Adipose tissue (tissue), 3 donors: ENCODE data around the gene TBL3. TPM values are rescaled to one million over a fixed set of nuclear protein-coding genes. Genes with fewer than 3 reads are reported as not detected.
"Not testable (repeated sequence)": the region's sequence is repeated elsewhere in the genome, so short reads cannot be mapped to it uniquely, and the experiment has no call there.

Experiments
- H3K27ac ChIP-seq: one replicate; pipeline ENCODE4 v1.5.1; 2013; ENCODE audit warnings: low read depth, low read length
- WGBS, 3 donors: extraction: QIAGEN DNeasy Blood & Tissue Kit; methylation state at CpG; one replicate each; pipeline ENCODE4 v1.1.7; 2013; 5-methylcytosine and 5-hydroxymethylcytosine counted together
- polyA plus RNA-seq, 3 donors: library from polyadenylated mRNA; stranded (reverse); fragments of 200-250 nt; gene quantifications; one replicate each; pipeline ENCODE4 v1.2.3, GENCODE V29; 2013
- donor health status: healthy with polysubstance abuse.
- donor health status: Bipolar disorder and iron deficiency.
- donor health status: healthy.

The TBL3 gene
- polyA plus RNA-seq, 3 donors = 30.5 to 41.8 (median 41.6) TPM

DNA sequence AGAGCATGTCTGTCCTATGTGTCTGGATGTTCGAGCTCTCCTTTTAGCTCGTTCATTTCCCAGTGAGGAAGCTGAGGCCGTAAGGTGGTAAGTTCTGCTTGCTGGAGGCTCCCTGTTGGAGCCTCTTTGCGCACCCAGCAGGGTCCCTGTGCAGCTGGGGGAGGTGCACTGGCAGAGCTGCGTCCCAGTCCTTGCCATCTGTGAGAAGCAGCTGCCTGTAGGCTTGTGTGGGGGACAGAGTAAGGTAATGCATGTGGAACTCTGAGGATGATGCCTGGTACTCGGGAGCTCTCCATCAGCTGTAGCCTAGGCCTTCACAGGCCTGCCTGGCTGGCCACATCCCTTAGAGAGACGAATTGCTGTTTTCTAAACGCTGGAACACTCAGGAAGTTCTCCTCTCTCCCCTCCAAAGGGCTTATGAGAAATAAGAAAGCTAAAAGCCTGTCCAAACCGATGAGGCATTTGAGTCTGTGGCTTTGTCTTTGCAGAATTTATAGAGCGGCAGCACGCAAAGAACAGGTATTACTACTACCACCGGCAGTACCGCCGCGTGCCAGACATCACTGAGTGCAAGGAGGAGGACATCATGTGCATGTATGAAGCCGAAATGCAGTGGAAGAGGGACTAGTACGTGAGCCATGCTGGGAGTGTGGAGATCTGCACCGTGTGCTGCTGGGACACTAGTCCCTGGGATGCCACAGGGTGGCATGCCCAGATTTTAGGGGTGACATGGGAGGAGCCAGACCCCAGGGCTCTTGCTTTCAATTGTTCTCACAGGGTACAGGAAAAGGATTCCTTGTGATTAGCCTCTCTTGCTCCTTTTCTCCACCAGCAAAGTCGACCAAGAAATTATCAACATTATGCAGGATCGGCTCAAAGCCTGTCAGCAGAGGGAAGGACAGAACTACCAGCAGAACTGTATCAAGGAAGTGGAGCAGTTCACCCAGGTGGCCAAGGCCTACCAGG, 10.9 kb upstream of the TBL3 start:
- no peak overlapping the region for H3K27ac ChIP-seq
- 48 to 55% (median 54%) methylated on average over 20 of the region's 20 CpGs for WGBS, 3 donors

DNA sequence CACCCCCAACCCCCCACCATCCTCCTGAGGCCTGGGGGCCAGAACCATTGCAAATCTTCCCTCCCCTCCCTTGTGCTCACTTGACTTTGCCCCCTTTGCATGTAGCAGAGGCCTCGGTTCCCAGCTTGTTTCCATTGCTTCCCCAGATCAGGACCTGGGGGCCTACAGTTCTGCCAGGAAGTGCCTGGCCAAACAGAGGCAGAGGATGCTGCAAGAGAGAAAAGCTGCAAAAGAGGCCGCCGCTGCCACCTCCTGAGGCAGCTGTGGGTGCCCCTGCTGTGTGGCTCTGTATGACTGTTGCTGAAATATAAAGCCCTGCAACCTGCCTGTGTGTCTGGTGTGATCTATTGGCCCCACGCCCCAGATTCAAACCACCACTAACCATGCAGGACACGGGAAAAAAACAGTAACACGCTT, 10.2 kb upstream of the TBL3 start:
- no peak overlapping the region for H3K27ac ChIP-seq
- WGBS, 3 donors = 56 to 66% (median 57%) methylated on average over 6 of the region's 6 CpGs

DNA sequence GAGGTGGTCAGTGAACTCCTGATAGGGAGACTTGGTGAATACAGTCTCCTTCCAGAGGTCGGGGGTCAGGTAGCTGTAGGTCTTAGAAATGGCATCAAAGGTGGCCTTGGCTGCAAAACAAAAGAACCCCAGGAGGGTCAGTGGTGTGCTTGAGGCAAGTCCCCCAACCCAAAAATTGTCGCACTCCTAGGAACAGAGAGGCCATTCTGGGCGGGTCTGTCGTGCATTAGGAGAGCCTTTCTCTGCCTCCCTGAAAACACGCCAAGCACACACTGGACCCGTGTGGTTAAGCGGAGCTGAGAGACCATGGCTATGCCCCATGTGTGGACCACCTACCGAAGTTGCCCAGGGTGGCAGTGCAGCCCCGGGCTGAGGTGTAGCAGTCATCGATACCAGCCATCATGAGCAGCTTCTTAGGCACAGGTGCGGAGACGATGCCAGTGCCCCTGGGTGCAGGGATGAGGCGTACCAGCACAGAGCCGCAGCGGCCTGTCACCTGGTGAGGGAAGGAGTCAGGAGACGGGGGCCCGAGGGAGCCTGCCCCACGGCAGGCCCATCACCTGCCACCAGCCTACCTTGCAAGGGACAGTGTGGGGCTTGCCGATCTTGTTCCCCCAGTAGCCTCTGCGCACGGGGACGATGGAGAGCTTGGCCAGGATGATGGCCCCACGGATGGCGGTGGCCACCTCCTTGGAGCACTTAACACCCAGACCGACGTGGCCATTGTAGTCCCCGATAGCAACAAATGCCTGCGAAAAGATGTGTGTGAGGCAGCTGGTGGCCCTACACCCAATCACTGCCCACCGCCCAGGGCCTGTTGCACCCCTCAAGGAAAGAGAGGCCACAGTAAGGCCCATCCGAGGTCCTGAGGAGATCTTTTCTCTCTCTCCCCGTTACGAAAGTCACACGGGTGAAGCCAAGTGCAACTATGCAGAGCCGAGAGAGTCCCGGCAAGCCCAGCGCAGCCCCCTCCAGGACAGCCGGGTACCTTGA, 9.4 kb upstream of the TBL3 start:
- H3K27ac ChIP-seq = not testable (repeated sequence)
- 77 to 90% (median 85%) methylated on average over 32 to 37 of the region's 37 CpGs for WGBS, 3 donors

DNA sequence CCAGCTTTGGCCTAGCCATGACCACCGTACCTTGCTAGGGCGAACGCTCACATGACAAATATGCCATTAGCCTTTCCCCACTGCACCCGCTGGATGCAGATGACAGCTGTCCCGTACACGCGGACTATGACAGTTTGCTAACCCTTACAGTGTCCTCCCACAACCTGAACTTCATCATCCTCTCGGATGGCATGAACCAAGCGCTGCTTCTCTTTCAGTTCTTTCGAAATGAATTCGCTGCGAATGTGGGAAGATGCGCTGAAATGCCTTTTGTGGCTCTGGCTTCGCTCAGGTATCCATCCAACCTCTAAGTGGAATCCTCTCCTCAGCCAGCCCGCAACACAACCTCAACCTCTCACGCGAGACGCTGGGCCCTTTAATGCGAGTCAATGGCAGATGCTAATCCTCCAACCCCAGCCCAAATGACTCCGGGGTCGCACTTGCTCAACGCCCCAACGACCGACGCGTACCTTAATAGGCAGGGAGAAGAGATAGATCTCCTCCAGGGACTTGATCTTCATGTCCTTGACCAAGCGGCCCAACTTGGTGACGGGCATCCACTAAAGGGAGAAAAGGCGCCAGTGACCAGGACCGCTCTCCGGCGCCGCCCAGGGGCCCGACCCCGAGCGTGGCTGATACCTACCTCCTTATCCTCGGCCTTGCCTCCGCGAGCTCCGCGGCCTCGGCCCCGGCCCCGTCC, 7.9 kb upstream of the TBL3 start:
- 7 to 11% (median 10%) methylated on average over 36 to 44 of the region's 44 CpGs for WGBS, 3 donors

DNA sequence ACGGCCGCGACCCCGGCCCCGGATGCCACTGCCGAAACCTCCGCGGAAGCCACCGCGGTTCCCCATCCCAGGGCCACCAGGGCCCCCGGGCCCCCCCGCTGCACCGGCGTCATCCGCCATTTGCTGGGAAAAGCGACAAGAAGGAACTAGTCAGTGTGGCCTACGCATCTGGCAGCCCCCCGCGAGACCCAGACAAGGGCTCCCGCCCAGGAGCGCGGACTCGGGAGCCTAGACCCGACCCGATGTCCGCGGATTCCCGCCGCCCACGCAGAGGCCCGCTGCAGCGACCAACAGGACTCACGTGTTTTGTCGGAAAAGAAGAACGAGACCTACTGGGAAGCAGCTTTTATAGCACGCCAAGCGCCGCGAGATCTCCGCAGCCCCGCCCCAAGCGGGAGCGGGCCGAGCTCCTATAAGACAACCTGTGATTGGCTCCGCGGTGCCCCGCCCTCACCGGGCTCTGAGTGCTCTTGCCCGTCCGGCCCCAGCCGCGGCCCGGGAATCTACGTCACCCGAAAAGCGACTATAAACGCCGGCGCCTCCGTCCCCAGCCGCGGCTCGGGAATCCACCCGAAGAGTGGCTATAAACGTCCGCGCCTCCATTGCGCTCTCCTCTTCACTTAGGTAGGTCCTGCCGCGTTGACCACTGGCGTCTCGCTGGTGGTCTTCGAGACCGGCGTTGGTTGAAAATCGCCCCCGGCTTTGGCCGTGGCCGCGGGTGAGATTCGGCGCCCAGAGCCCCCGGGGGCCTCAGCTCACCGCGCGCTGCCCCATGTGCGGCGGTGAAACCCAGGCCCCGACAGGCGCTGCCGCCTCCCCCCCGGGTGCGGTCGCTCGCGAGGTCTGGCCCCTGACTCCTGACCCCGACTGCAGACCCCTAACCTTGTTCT, 7.1 kb upstream of the TBL3 start, which contains the start of gene RPS2:
TSS of gene RPS2 (minus strand) at position 321 of the 890 bp plus-strand sequence. CDS start at position 120, 201 bp downstream.
- 0 to 2% (median 1%) methylated on average over 88 to 94 of the region's 97 CpGs for WGBS, 3 donors
- peak within 1 kb of the TSS; percentile 30 for H3K27ac ChIP-seq

More for the DNA sequence above, 7.9 kb upstream of the TBL3 start:
- H3K27ac ChIP-seq = no peak overlapping the region

DNA sequence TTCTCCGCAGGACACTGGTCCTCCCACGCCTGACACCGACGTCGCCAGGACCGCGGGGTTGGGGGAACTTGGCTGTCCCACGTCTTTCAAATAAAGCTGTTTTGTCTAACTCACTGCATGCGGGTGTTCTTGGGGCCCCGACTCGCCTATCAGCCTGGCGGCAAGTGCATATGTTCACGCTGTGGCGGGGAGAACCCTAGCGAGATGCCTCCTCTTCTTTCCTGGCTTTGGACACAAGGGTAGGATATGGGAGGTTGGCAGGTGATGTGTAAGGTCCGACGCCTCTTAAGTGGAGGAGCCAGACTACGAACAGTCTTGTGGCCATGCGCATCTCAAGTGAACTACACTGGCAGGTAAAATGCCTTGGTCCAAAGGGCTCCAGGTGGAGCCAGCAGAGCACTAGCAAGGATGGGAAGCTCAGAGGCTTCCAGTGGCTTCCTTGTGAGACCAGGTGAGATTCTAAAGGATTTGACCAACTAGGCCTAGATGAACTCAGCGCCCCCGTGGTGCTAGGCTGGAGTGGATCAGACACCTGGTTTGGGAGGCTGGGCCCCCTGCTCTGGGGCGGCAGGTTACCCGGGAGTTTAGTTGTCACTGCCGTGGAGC, 6.4 kb upstream of the TBL3 start:
- 15 to 24% (median 22%) methylated on average over 24 of the region's 24 CpGs for WGBS, 3 donors

DNA sequence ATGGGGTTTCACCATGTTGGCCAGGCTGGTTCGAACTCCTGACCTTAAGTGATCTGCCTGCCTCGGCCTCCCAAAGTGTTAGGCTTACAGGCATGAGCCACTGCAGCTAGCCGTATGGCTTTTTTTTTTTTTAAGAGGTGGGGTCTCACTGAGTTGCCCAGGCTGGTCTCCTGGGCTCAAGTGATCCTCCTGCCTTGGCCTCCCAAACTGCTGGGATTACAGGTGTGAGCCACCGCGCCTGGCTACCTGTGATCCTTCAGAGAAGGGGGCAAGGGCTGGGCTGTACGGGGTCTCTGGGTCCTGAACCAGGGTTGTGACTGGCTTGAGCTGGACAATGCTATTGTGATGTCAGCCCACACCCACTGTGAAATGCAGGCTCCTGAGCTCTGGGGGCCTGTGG, 5.4 kb upstream of the TBL3 start, which contains the start of gene RNF151:
TSS of gene RNF151 (plus strand) at position 397 of the 400 bp plus-strand sequence. CDS start 26 bp downstream, outside the sequence.
- no peak within 1 kb of the TSS for H3K27ac ChIP-seq
- WGBS, 3 donors = 98% methylated on average over 6 of the region's 6 CpGs

More for the DNA sequence above, 6.4 kb upstream of the TBL3 start:
- H3K27ac ChIP-seq = peak overlapping the region; percentile 30

DNA sequence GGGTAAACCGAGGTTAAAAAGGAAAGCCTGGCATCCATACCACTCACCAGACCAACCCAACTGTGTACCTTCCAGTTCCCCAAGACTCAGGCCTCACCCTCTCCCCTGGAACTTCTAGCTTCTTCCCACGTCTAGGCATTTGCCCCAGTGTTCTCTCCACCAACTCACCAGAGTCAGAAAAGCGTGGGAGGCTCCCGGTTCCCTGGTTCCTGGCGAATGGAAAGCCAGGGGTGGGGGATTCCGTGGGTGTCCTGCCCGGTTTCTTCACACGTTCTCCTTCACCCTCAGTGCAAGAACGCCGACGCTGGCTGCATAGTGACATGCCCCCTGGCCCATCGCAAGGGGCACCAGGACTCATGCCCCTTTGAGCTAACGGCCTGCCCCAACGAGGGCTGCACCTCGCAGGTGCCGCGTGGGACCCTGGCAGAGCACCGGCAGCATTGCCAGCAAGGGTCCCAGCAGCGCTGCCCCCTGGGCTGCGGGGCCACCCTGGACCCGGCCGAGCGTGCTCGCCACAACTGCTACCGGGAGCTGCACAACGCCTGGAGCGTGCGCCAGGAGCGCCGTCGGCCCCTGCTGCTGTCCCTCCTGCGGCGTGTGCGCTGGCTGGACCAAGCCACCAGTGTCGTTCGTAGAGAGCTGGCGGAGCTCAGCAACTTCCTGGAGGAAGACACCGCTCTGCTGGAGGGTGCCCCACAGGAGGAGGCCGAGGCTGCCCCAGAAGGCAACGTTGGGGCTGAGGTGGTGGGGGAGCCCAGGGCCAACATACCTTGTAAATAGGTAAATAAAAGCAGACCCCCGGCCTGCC, 3.5 kb upstream of the TBL3 start:
- 87 to 89% (median 89%) methylated on average over 40 to 41 of the region's 41 CpGs for WGBS, 3 donors
- H3K27ac ChIP-seq = no peak overlapping the region

DNA sequence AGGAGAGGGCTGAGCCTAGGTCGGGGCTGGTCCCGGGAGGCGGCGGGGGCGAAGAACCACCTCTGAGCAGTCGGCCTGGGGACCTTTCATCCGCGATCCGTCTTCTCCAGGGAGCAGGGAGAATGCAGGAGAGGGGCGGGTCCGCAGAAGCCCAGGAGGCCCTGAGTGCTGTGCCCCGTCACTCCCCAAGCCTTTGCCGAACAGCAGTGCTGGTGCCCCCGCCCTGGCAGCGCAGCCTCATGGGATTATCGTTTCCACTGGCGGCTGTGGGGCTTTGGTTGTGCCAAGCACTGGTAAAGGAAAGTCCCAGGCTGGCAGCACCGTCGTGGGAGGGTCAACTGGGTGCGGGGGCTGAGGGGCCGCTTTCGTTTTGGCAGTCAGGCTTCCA, 631 bp downstream of the TBL3 start:
- no peak overlapping the region for H3K27ac ChIP-seq
- WGBS, 3 donors = 1 to 3% (median 2%) methylated on average over 19 to 22 of the region's 22 CpGs

DNA sequence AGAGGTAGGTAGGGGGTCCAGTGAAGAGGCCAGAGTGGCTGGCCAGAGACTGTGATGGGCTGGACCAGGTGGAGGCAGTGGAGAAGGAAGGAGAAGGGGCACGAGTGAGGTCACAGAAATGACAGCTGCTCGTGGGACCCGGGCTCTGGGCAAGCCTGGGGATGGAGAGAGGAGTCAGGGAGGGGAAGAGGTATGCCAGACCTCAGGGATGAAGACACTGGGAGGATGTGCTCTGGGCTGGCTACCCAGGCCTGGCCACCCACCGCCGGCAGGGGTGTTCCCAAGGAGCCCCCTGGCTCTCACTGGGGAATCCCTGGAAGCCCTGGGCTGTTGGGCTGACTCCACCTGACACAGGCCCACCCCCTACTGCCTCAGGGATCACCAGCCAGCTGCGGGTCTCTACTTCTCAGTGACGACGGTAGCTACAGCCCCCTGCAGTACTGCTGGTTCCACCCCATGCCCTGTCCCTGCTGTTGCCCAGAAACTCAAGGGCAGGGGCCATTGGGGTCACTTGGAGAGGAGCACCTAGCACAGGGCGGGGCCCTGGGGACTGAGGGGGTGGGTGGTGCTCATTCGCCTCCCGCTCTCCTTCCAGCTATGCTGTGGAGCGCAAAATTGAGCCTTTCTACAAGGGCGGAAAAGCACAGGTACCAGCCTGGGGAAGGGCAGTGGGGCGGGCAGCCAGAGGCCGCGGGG, 1.8 kb downstream of the TBL3 start:
- H3K27ac ChIP-seq = no peak overlapping the region
- WGBS, 3 donors = 91 to 93% (median 93%) methylated on average over 16 of the region's 16 CpGs

DNA sequence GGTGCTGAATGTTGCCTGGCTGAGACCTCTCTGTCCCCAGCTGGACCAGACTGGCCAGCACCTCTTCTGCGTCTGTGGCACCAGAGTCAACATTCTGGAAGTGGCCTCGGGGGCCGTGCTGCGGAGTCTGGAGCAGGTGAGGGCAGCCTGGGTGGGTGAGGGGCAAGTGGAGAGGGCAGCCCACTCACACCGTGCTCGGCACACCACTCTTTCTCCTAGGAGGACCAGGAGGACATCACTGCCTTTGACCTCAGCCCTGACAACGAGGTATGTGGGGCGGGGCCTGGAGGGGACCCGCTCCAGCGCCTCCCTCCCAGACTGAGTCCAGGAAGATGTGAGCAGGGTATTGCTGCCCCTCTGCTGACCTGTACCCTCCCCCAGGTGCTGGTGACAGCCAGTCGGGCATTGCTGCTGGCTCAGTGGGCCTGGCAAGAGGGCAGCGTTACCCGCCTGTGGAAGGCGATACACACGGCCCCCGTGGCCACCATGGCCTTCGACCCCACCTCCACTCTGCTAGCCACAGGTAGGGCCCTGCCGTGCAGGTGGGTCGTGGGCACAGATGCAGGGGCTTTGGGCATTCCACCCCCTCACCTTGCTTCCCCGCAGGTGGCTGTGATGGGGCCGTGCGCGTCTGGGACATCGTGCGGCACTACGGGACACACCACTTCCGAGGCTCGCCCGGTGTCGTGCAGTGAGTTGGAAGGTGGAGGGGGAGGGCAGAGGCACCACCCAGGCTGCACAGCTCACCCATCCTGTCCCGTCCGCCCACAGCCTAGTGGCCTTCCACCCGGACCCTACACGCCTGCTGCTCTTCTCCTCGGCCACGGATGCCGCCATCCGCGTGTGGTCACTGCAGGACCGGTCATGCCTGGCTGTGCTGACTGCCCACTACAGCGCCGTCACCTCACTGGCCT, 2.6 kb downstream of the TBL3 start:
- WGBS, 3 donors = 94 to 96% (median 94%) methylated on average over 40 to 42 of the region's 42 CpGs
- H3K27ac ChIP-seq = no peak overlapping the region

DNA sequence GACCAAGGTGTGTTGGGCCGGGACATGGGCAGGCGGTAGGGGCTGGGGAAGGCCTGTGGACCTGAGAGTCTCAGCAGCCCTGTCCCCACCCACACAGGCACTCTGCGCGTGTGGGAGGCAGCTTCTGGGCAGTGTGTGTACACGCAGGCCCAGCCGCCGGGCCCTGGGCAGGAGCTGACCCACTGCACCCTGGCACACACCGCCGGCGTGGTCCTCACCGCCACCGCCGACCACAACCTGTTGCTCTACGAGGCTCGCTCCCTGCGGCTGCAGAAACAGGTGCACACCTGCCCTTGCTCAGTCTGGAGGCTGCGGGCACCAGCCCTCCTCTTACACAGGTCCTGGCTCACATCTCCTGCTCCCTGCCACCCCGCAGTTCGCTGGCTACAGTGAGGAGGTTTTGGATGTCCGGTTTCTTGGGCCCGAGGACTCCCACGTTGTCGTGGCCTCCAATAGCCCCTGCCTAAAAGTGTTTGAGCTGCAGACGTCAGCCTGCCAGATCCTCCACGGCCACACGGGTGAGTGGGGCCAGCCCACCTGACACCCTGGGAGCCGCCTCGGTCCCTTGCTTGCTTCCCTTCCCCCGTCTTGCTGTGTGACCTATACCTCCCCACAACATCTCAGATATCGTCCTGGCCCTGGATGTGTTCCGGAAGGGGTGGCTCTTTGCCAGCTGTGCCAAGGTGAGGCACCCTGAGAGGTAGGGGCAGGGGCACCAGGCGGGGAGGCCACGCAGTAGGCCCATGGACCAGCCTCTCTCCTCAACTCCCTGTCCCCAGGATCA, 3.8 kb downstream of the TBL3 start:
- H3K27ac ChIP-seq = no peak overlapping the region
- WGBS, 3 donors = 93 to 96% (median 94%) methylated on average over 32 to 33 of the region's 33 CpGs

DNA sequence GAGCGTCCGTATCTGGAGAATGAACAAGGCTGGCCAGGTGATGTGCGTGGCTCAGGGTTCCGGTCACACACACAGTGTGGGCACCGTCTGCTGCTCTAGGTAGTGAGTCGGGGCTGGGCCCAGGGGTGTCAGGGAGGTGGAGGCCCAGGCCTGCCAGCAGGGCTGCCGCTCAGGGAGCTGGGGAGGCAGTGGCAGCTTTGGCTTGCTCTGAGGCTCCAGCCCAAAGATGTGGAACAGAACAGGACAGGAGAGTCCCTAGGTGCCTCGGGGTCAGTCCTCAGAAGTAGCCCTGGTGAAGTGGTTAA, 4.3 kb downstream of the TBL3 start:
- no peak overlapping the region for H3K27ac ChIP-seq
- WGBS, 3 donors = 94 to 97% (median 95%) methylated on average over 8 of the region's 8 CpGs
